Keratinocyte (primary cell): ENCODE results near the gene ENO2.

ENCODE experiments used
- EZH2 ChIP-seq: IDR thresholded peaks from one replicate; pipeline ENCODE4 v1.6.1; 2012; ENCODE audit warnings: inconsistent platforms, mild to moderate bottlenecking, low read length, moderate library complexity
- TF ChIP-seq, protein P1 (sequence below), 3 experiments: IDR thresholded peaks in 1 of 3; conservative IDR thresholded peaks in 1 of 3; optimal IDR thresholded peaks in 1 of 3; 2 replicates in 2 of 3; 3 replicates in 1 of 3; pipeline versions ENCODE3 to v1.5.1; 2011; ENCODE audit warnings: low read length in 3 of 3, mild to moderate bottlenecking in 3 of 3, moderate library complexity in 2 of 3, control low read depth in 1 of 3, inconsistent platforms in 1 of 3; ENCODE audit not compliant: insufficient read depth in 2 of 3; ENCODE audit errors: extremely low read depth in 1 of 3

DNA sequence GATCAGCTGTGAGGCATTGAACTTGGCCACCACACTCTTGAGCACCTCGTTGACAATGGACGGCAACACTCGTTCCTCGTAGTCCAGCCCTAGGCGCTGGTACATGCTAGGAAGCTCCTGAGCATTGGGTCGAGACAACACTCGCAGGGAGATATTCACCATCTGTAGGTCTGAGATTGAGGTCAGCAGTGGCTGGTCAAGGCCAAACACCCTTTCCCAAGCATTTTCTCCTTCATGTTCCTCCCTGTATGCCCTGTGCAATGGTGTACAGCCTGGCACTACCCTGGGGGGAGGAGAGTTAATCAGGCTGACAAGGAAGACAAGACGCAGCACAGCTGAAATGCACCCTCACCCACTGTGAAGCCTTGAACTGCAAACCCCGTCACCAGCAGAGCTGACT is 54.0 kb downstream of the ENO2 start:
- no peak for TF ChIP-seq EZH2
- TF ChIP-seq, protein P1, sequence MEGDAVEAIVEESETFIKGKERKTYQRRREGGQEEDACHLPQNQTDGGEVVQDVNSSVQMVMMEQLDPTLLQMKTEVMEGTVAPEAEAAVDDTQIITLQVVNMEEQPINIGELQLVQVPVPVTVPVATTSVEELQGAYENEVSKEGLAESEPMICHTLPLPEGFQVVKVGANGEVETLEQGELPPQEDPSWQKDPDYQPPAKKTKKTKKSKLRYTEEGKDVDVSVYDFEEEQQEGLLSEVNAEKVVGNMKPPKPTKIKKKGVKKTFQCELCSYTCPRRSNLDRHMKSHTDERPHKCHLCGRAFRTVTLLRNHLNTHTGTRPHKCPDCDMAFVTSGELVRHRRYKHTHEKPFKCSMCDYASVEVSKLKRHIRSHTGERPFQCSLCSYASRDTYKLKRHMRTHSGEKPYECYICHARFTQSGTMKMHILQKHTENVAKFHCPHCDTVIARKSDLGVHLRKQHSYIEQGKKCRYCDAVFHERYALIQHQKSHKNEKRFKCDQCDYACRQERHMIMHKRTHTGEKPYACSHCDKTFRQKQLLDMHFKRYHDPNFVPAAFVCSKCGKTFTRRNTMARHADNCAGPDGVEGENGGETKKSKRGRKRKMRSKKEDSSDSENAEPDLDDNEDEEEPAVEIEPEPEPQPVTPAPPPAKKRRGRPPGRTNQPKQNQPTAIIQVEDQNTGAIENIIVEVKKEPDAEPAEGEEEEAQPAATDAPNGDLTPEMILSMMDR (optimal IDR thresholded peaks at IDR 0.05 in 1 of 3, IDR thresholded peaks at IDR 0.05 in 1 of 3, conservative IDR thresholded peaks at IDR 0.05 in 1 of 3; ENCODE audit: extremely low read depth in 1 of 3, insufficient read depth in 2 of 3, low read length in 3 of 3), result no peak
